Measurements from ENCODE around the gene ARHGAP19.

GRCh38 chr10:97321804-97322190 lies 29.4 kb upstream of the ARHGAP19 start:
- no peak for TF ChIP-seq EZH2 (optimal IDR thresholded peaks at IDR 0.05; ENCODE audit: low read depth, low read length)
- TF ChIP-seq CTCF (IDR thresholded peaks at IDR 0.05; ENCODE audit: low read length): no peak
- TF ChIP-seq EZH2phosphoT487 (IDR thresholded peaks at IDR 0.05; ENCODE audit: low read length): no peak
